Activated CD8-positive, alpha-beta T cell treated with anti-CD3 and anti-CD28 coated beads for 36 hours (primary cell): ENCODE measurements around the gene PLXND1. TPM values are rescaled to one million over a fixed set of nuclear protein-coding genes. Genes with fewer than 3 reads are reported as not detected.

Experiments used
- ATAC-seq: fragments of 200-7000 bp; cut with Tn5 transposase; one replicate; pipeline ENCODE4 v1.10.0; 2021; ENCODE audit warnings: mild to moderate bottlenecking, moderate library complexity
- CTCF ChIA-PET: fragments of 350-600 bp; sonication (Branson Sonifier 250); formaldehyde crosslinking; loops from one replicate; lab custom pipeline; 2021; ENCODE audit warnings: antibody characterized with exemption; lab: Charles Lee
- POLR2A ChIA-PET: fragments of 350-600 bp; sonication (Branson Sonifier 250); formaldehyde crosslinking; loops from one replicate; lab custom pipeline; 2021; ENCODE audit warnings: antibody characterized with exemption; lab: Charles Lee
- DNase-seq: peaks from one replicate; pipeline ENCODE4 v3.0.0-alpha.2; 2020
- H3K27ac Mint-ChIP-seq: one replicate; pipeline ENCODE4 v1.8.0; 2021; ENCODE audit warnings: mild to moderate bottlenecking, mixed read lengths
- H3K27me3 Mint-ChIP-seq: one replicate; pipeline ENCODE4 v1.8.0; 2021; ENCODE audit warnings: mixed read lengths
- H3K36me3 Mint-ChIP-seq: one replicate; pipeline ENCODE4 v1.8.0; 2021; ENCODE audit warnings: low read depth, mixed read lengths
- H3K4me1 Mint-ChIP-seq: one replicate; pipeline ENCODE4 v1.8.0; 2021; ENCODE audit warnings: low read depth, mixed read lengths
- H3K4me3 Mint-ChIP-seq: one replicate; pipeline ENCODE4 v1.8.0; 2021; ENCODE audit warnings: mild to moderate bottlenecking, moderate library complexity, mixed read lengths
- H3K9me3 Mint-ChIP-seq: one replicate; pipeline ENCODE4 v1.8.0; 2021; ENCODE audit warnings: mixed read lengths
- intact Hi-C: fragments of 100-400 bp; cut with micrococcal nuclease; formaldehyde crosslinking; loops from one replicate; pipeline ENCODE4 v1.10.0; 2022
- total RNA-seq, 2 experiments: library from RNA; stranded (reverse); gene quantifications; one replicate each; pipeline ENCODE4 v1.2.3, GENCODE V29; 2021
- TF ChIP-seq, protein P1 (sequence below): fragments of 200-600 bp; IDR thresholded peaks from one replicate; pipeline ENCODE4 v1.8.0; 2022; ENCODE audit warnings: antibody characterized with exemption, mild to moderate bottlenecking

Gene PLXND1
- total RNA-seq, 2 experiments from 2014 or later = 10.7 to 12.5 TPM

DNA sequence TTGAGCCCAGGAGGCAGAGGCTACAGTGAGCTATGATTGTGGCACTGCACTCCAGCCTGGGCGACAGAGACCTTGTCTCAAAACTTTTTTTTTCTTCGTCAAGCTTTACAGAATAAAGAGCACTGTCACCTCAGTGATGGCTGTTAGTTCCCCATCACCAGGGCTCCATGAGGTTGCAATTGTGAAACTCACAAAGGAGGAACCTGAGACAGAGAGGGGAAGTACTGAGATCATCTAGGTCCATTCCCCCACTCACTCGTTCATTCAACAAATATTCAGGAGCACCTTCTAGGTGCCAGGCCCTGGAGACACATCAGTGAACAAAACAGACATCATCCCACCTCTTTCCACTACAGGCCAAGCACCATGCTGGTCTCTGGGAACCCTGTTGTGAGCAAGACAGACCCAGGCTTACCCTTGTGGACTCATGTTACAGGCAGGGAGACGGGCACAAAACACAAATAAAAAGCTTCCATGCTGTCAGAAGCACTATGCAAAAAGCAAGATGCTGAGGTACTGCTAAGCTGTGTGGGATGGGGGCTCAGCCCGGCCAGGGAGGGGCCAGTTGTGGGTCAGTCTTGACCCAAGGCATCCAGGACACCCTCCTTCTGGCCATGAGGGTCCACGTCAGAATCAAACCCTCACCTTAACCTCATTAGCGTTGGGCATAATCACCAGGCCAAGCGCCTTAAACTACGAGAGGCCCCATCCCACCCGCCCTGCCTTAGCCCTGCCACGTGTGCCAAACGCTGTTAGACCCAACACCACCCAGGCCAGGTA is 80.2 kb downstream of the PLXND1 start:
- CTCF ChIA-PET = no interaction called here
- TF ChIP-seq, protein P1, sequence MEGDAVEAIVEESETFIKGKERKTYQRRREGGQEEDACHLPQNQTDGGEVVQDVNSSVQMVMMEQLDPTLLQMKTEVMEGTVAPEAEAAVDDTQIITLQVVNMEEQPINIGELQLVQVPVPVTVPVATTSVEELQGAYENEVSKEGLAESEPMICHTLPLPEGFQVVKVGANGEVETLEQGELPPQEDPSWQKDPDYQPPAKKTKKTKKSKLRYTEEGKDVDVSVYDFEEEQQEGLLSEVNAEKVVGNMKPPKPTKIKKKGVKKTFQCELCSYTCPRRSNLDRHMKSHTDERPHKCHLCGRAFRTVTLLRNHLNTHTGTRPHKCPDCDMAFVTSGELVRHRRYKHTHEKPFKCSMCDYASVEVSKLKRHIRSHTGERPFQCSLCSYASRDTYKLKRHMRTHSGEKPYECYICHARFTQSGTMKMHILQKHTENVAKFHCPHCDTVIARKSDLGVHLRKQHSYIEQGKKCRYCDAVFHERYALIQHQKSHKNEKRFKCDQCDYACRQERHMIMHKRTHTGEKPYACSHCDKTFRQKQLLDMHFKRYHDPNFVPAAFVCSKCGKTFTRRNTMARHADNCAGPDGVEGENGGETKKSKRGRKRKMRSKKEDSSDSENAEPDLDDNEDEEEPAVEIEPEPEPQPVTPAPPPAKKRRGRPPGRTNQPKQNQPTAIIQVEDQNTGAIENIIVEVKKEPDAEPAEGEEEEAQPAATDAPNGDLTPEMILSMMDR = no peak
- POLR2A ChIA-PET = no interaction called here
- no peaks in the 10 kb centered on the region for H3K36me3 Mint-ChIP-seq
- DNase-seq (no peak), ATAC-seq (no peak)
- no peaks in the 10 kb centered on the region for H3K9me3 Mint-ChIP-seq
- intact Hi-C loops = no loop called here
- no peaks in the 10 kb centered on the region for H3K4me1 Mint-ChIP-seq
- H3K27ac Mint-ChIP-seq = no peak overlapping the region
- H3K27me3 Mint-ChIP-seq = no peaks in the 10 kb centered on the region
- H3K4me3 Mint-ChIP-seq = no peak overlapping the region

DNA sequence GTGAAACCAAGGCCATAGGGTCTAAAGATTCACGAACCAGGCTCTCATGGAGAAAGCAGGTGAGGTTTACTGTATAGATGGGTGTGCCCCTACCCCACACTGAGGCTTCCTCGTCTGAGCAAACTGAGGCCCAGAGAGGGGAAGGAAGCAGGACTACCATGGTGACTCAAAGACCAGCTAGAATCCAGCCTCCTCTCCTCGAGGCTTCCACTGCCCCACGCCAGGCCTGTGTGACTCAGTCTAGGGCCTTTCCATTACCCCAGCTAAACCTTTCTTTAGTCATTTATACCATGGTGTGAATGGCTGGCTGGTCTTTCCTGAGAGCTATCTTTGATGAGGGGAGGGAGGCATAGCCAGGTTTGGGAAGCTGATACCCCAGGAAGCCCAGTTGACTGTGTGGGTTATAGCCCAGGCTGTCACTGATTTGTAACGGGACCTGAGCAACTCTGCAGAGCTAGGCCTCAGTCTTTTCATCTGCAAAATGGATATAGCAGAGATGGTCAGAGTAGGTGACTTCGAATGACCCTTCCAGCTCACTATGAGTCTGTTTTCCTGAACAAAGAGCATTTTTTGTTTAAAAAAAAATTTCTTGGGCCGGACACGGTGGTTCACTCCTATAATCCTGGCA is 81.0 kb downstream of the PLXND1 start:
- Mint-ChIP-seq H3K27me3 (no peaks in the 10 kb centered on the region), H3K4me3 (no peak overlapping the region), H3K9me3 (no peaks in the 10 kb centered on the region), H3K4me1 (no peaks in the 10 kb centered on the region), H3K27ac (no peak overlapping the region), H3K36me3 (no peaks in the 10 kb centered on the region)
- CTCF ChIA-PET = interaction anchor here (1.0 kb wide), 1 partner anchor 102 kb away, joined by 4 read pairs; no protein-coding TSS in a partner anchor
- ATAC-seq = peak; percentile 74
- peak; percentile 7 for DNase-seq
- POLR2A ChIA-PET = no interaction called here
- TF ChIP-seq, protein P1 = no peak
- intact Hi-C loops = no loop called here

DNA sequence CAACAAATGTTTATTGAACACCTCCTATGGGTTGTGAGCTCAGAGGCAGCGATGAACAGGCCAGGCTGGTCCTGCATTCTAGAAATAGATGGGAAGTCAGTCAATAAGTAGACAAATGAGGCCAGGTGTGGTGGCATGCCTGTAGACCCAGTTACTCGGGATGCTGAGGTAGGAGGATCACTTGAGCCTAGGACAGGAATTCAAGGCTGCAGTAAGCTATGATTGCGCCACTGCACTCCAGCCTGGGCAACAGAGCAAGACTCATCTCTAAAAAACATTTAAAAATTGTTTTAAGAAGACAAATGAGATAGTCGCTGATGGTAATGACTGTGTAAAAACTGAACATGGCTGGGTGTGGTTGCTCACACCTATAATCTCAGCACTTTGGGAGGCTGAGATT is 82.4 kb downstream of the PLXND1 start:
- Mint-ChIP-seq H3K9me3 (no peaks in the 10 kb centered on the region), H3K27ac (no peak overlapping the region), H3K4me3 (no peak overlapping the region), H3K4me1 (no peaks in the 10 kb centered on the region), H3K27me3 (no peaks in the 10 kb centered on the region), H3K36me3 (no peaks in the 10 kb centered on the region)
- intact Hi-C loops = no loop called here
- TF ChIP-seq, protein P1 = no peak
- ATAC-seq = no peak
- DNase-seq = no peak
- POLR2A ChIA-PET = interaction anchor here (0.6 kb wide), 1 partner anchor 1130 kb away, joined by 3 read pairs; no protein-coding TSS in a partner anchor
- CTCF ChIA-PET = interaction anchor here (1.2 kb wide), 1 partner anchor 34 kb away, joined by 3 read pairs; no protein-coding TSS in a partner anchor

DNA sequence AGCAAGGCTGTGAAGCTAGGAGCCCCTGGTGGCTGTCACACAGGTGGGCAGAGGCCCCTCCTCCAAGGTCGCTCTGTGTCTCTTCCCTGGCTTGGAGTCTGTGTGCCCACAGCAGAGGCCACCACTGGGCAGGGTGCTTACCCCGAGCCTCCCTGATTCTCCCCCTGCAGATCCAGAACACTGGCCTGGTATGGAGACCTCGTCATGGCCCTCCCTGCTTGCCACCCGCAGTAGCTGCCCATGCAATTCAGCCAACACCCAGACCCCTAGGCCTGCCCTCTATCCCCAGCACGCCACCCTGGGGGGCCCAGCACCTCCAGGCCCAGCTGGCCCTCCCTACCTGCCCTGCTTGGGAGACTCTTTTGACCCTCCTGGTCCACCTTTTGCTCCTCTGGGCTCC is 83.5 kb downstream of the PLXND1 start:
- no peaks in the 10 kb centered on the region for H3K36me3 Mint-ChIP-seq
- intact Hi-C loops = no loop called here
- TF ChIP-seq, protein P1 = no peak
- no peak for DNase-seq
- H3K9me3 Mint-ChIP-seq = no peaks in the 10 kb centered on the region
- ChIA-PET CTCF (no interaction called here), POLR2A (no interaction called here)
- H3K4me1 Mint-ChIP-seq = no peaks in the 10 kb centered on the region
- no peak for ATAC-seq
- H3K4me3 Mint-ChIP-seq = no peak overlapping the region
- no peak overlapping the region for H3K27ac Mint-ChIP-seq
- no peaks in the 10 kb centered on the region for H3K27me3 Mint-ChIP-seq

DNA sequence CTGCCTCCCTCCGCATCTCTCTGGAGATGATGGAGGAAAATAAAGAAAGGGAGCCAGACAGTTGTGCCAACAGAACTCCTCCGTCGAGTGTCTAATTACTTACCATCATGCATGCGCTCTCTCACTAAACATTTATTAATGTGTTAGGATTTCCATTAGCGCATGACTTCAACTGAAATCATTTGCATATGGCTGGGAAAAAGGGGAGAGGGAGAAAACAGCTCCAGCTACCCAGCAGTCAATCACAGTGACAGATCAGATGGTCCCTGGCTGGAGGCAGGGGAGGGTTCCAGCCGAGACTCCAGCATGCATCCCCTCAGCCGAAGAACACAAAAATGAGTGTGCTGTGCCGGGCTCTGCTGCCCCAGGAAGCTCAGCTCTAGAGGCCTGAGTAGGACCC is 84.9 kb downstream of the PLXND1 start:
- no peak overlapping the region for H3K27ac Mint-ChIP-seq

More for the DNA sequence above, 84.9 kb downstream of the PLXND1 start:
- H3K4me3 Mint-ChIP-seq = no peak overlapping the region
- ATAC-seq (no peak), DNase-seq (no peak)
- no peaks in the 10 kb centered on the region for H3K36me3 Mint-ChIP-seq
- ChIA-PET POLR2A (no interaction called here), CTCF (no interaction called here)
- no peaks in the 10 kb centered on the region for H3K4me1 Mint-ChIP-seq
- intact Hi-C loops = no loop called here
- no peaks in the 10 kb centered on the region for H3K9me3 Mint-ChIP-seq
- no peaks in the 10 kb centered on the region for H3K27me3 Mint-ChIP-seq
- TF ChIP-seq, protein P1 = no peak
